A673 (cell line): ENCODE measurements around the gene SAMD13. TPM values are rescaled to one million over a fixed set of nuclear protein-coding genes. Genes with fewer than 3 reads are reported as not detected.
A peak's percentile ranks its signal among the peaks of the same experiment; 100 is the strongest.

ENCODE experiments used
- BruUV-seq: library from RNA; stranded (reverse); fragments of 400-500 nt; replicated peaks from 2 replicates; lab custom pipeline; 2021; lab: Mats Ljungman, UMichigan
- CTCF ChIA-PET: fragments of 300-600 bp; sonication (Branson Sonifier 250); formaldehyde crosslinking; loops from one replicate; lab custom pipeline; 2022; ENCODE audit warnings: antibody characterized with exemption; lab: Charles Lee
- POLR2A ChIA-PET: fragments of 300-600 bp; sonication (Branson Sonifier 250); formaldehyde crosslinking; loops from one replicate; lab custom pipeline; 2022; ENCODE audit warnings: antibody characterized with exemption; ENCODE audit not compliant: low non-redundant PET; lab: Charles Lee
- DNase-seq: peaks from one replicate; pipeline ENCODE4 v3.0.0-alpha.2; 2015; ENCODE audit warnings: low spot score
- H3K27ac ChIP-seq: fragments of 200-600 bp; sonication (generic); 2 replicates; pipeline ENCODE4 v1.5.1; 2016; ENCODE audit warnings: mixed run types, low read depth, mild to moderate bottlenecking, mixed read lengths, antibody characterized with exemption, low read length; ENCODE audit not compliant: poor library complexity, severe bottlenecking
- H3K27me3 ChIP-seq: fragments of 200-600 bp; sonication (generic); replicated peaks from 2 replicates; pipeline ENCODE4 v1.6.1; 2017; ENCODE audit warnings: mixed run types, low read depth, mild to moderate bottlenecking, mixed read lengths, antibody characterized with exemption, low read length; ENCODE audit not compliant: insufficient read depth, poor library complexity
- H3K36me3 ChIP-seq: fragments of 200-600 bp; sonication (generic); 2 replicates; pipeline ENCODE4 v1.6.1; 2016; ENCODE audit warnings: mixed run types, mild to moderate bottlenecking, mixed read lengths, antibody characterized with exemption, low read length; ENCODE audit not compliant: insufficient read depth, poor library complexity, severe bottlenecking
- H3K4me1 ChIP-seq: fragments of 200-600 bp; sonication (generic); 2 replicates; pipeline ENCODE4 v1.6.1; 2017; ENCODE audit warnings: mixed run types, mild to moderate bottlenecking, mixed read lengths, antibody characterized with exemption, low read length; ENCODE audit not compliant: insufficient read depth, poor library complexity, severe bottlenecking
- H3K4me3 ChIP-seq: fragments of 200-600 bp; sonication (generic); 2 replicates; pipeline ENCODE4 v1.5.1; 2016; ENCODE audit warnings: low read depth, mixed run types, mild to moderate bottlenecking, mixed read lengths, low read length; ENCODE audit not compliant: poor library complexity, severe bottlenecking
- H3K9me3 ChIP-seq: fragments of 200-600 bp; sonication (generic); 2 replicates; pipeline ENCODE4 v1.6.1; 2016; ENCODE audit warnings: mixed run types, low read depth, mild to moderate bottlenecking, mixed read lengths, antibody characterized with exemption, low read length; ENCODE audit not compliant: poor library complexity, severe bottlenecking
- CTCF ChIP-seq: fragments of 300-800, 200-600 bp; sonication (generic); conservative IDR thresholded peaks from 2 replicates; pipeline ENCODE4 v1.5.1; 2017; ENCODE audit warnings: low read depth, mild to moderate bottlenecking, antibody characterized with exemption, low read length, moderate library complexity, mixed read lengths
- EZH2 ChIP-seq: fragments of 200-600 bp; sonication (generic); IDR thresholded peaks from 2 replicates; pipeline ENCODE4 v1.6.1; 2017; ENCODE audit warnings: borderline replicate concordance, low read depth, mild to moderate bottlenecking, mixed read lengths, antibody characterized with exemption, low read length; ENCODE audit not compliant: poor library complexity, severe bottlenecking
- intact Hi-C: fragments of 100-400 bp; cut with micrococcal nuclease; formaldehyde crosslinking; loops from one replicate; pipeline ENCODE4 v1.10.0; 2022; ENCODE audit not compliant: unreplicated experiment
- total RNA-seq: library from RNA; stranded (reverse); gene quantifications from 2 replicates; pipeline ENCODE4 v1.2.3, GENCODE V29; 2021

Gene SAMD13
- total RNA-seq, 1 experiment from 2014 or later: 1.2 TPM

- ChIA-PET POLR2A (no interaction called here), CTCF (no interaction called here)
- TF ChIP-seq EZH2 (no peak), CTCF (no peak)
- no peaks in the 10 kb centered on the region for H3K27me3 ChIP-seq
- no peaks in the 10 kb centered on the region for H3K36me3 ChIP-seq
- DNase-seq: peak; percentile 3
- H3K4me3 ChIP-seq: peak overlapping the region; percentile 74
- intact Hi-C loops: loop anchor here (5.0 kb wide), 1 partner anchor 135 kb away; no protein-coding TSS in a partner anchor
- peaks cover 30% of the 10 kb centered on the region for H3K4me1 ChIP-seq
- no peak overlapping the region for H3K27ac ChIP-seq
- peaks cover 8% of the 10 kb centered on the region for H3K9me3 ChIP-seq
- no TSS peak for BruUV-seq
Measured at GRCh38 chr1:84297546-84298244, 3.8 kb upstream of the SAMD13 start.

- H3K27ac ChIP-seq: peak overlapping the region; percentile 79
- ChIA-PET POLR2A (no interaction called here), CTCF (no interaction called here)
- TF ChIP-seq CTCF: no peak
- TF ChIP-seq EZH2: no peak
- peaks cover 32% of the 10 kb centered on the region for H3K4me1 ChIP-seq
- intact Hi-C loops: loop anchor here (5.0 kb wide), 1 partner anchor 134 kb away; no protein-coding TSS in a partner anchor
- no TSS peak for BruUV-seq
- H3K27me3 ChIP-seq: no peaks in the 10 kb centered on the region
- H3K36me3 ChIP-seq: no peaks in the 10 kb centered on the region
- peak overlapping the region; percentile 74 for H3K4me3 ChIP-seq
- peaks cover 8% of the 10 kb centered on the region for H3K9me3 ChIP-seq
- DNase-seq: peak; percentile 68
Measured at GRCh38 chr1:84298328-84298683, 3.2 kb upstream of the SAMD13 start.

GRCh38 chr1:84298684-84299535 is 2.6 kb upstream of the SAMD13 start:
- peak overlapping the region; percentile 79 for H3K27ac ChIP-seq
- peaks cover 32% of the 10 kb centered on the region for H3K4me1 ChIP-seq
- peak overlapping the region; percentile 74 for H3K4me3 ChIP-seq
- H3K27me3 ChIP-seq: no peaks in the 10 kb centered on the region
- POLR2A ChIA-PET: no interaction called here
- peak; percentile 70 for DNase-seq
- CTCF ChIA-PET: no interaction called here
- no peak for TF ChIP-seq CTCF
- TF ChIP-seq EZH2: no peak
- peaks cover 8% of the 10 kb centered on the region for H3K9me3 ChIP-seq
- no peaks in the 10 kb centered on the region for H3K36me3 ChIP-seq
- intact Hi-C loops: loop anchor here (5.0 kb wide), 1 partner anchor 133 kb away; no protein-coding TSS in a partner anchor
- TSS peak; percentile 48 for BruUV-seq
